IMR-90 (cell line): ENCODE data around the gene RGPD4. TPM values are rescaled to one million over a fixed set of nuclear protein-coding genes. Genes with fewer than 3 reads are reported as not detected.

Source experiments
- ATAC-seq: fragments of 200-7000 bp; cut with Tn5 transposase; 2 replicates; pipeline ENCODE4 v1.9.1; 2020; ENCODE audit warnings: low read depth, mild to moderate bottlenecking, moderate library complexity
- BruUV-seq: library from RNA; stranded (reverse); fragments of 400-500 nt; replicated peaks from 2 replicates; lab custom pipeline; 2021; lab: Mats Ljungman, UMichigan
- CTCF ChIA-PET: fragments of 300-600 bp; formaldehyde crosslinking; extraction: SDS; loops from one replicate; lab custom pipeline; 2021; ENCODE audit warnings: antibody characterized with exemption; lab: Yijun Ruan, JAX
- POLR2A ChIA-PET: fragments of 300-600 bp; sonication (Branson Sonifier 250); formaldehyde crosslinking; loops from one replicate; lab custom pipeline; 2022; ENCODE audit warnings: antibody characterized with exemption; ENCODE audit not compliant: unreplicated experiment; lab: Charles Lee
- DNase-seq: peaks from one replicate; pipeline ENCODE4 v3.0.0; 2013
- H2AFZ ChIP-seq: replicated peaks from 2 replicates; pipeline ENCODE3; 2013; ENCODE audit warnings: low read length, mild to moderate bottlenecking; ENCODE audit not compliant: poor library complexity
- H2AK5ac ChIP-seq: 2 replicates; pipeline ENCODE4 v1.6.1; 2013; ENCODE audit warnings: low read depth, low read length, inconsistent platforms
- H2AK9ac ChIP-seq: replicated peaks from 2 replicates; pipeline ENCODE3; 2013; ENCODE audit warnings: mild to moderate bottlenecking, low read depth, low read length, moderate library complexity; ENCODE audit not compliant: poor library complexity
- H2BK120ac ChIP-seq: 2 replicates; pipeline ENCODE4 v1.6.1; 2013; ENCODE audit warnings: low read depth, low read length, inconsistent platforms
- H2BK15ac ChIP-seq: 3 replicates; pipeline ENCODE4 v1.6.1; 2013; ENCODE audit warnings: low read depth, low read length, inconsistent platforms
- H2BK20ac ChIP-seq: 2 replicates; pipeline ENCODE4 v1.6.1; 2013; ENCODE audit warnings: low read depth, mild to moderate bottlenecking, inconsistent platforms, low read length, moderate library complexity
- H2BK5ac ChIP-seq: 2 replicates; pipeline ENCODE4 v1.6.1; 2013; ENCODE audit warnings: mild to moderate bottlenecking, low read depth, low read length, inconsistent platforms; ENCODE audit not compliant: poor library complexity, severe bottlenecking
- H3K14ac ChIP-seq: replicated peaks from 2 replicates; pipeline ENCODE4 v1.6.1; 2013; ENCODE audit warnings: low read depth, low read length, inconsistent platforms
- H3K18ac ChIP-seq: 2 replicates; pipeline ENCODE4 v1.6.1; 2013; ENCODE audit warnings: low read depth, low read length, control low read depth
- H3K23ac ChIP-seq: 2 replicates; pipeline ENCODE4 v1.6.1; 2013; ENCODE audit warnings: low read depth, low read length, inconsistent platforms
- H3K27ac ChIP-seq: 2 replicates; pipeline ENCODE4 v1.5.1; 2013; ENCODE audit warnings: mild to moderate bottlenecking, control low read depth, low read length; ENCODE audit not compliant: insufficient read depth
- H3K27me3 ChIP-seq: 2 replicates; pipeline ENCODE4 v1.6.1; 2013; ENCODE audit warnings: low read length; ENCODE audit not compliant: control insufficient read depth, insufficient read depth
- H3K36me3 ChIP-seq: 2 replicates; pipeline ENCODE4 v1.6.1; 2013; ENCODE audit warnings: low read length, mixed read lengths; ENCODE audit not compliant: control insufficient read depth, insufficient read depth
- H3K4ac ChIP-seq: 2 replicates; pipeline ENCODE4 v1.6.1; 2013; ENCODE audit warnings: low read depth, low read length, inconsistent platforms
- H3K4me1 ChIP-seq: 2 replicates; pipeline ENCODE4 v1.6.1; 2013; ENCODE audit warnings: low read length, mixed read lengths; ENCODE audit not compliant: control insufficient read depth, insufficient read depth
- H3K4me2 ChIP-seq: 2 replicates; pipeline ENCODE4 v1.6.1; 2013; ENCODE audit warnings: low read depth, mild to moderate bottlenecking, control low read depth, low read length, moderate library complexity
- H3K4me3 ChIP-seq: 2 replicates; pipeline ENCODE4 v1.5.1; 2013; ENCODE audit warnings: low read depth, mild to moderate bottlenecking, control low read depth, low read length, moderate library complexity; ENCODE audit not compliant: insufficient read depth
- H3K56ac ChIP-seq: 2 replicates; pipeline ENCODE4 v1.6.1; 2013; ENCODE audit warnings: low read length, inconsistent platforms; ENCODE audit not compliant: insufficient read depth; ENCODE audit errors: extremely low read depth
- H3K79me1 ChIP-seq, 2 experiments: 2 replicates each; pipeline ENCODE4 v1.6.1; 2013; ENCODE audit warnings: low read length in 2 of 2, inconsistent platforms in 1 of 2, low read depth in 1 of 2
- H3K9ac ChIP-seq: 2 replicates; pipeline ENCODE4 v1.6.1; 2013; ENCODE audit warnings: low read depth, low read length, control low read depth
- H3K9me1 ChIP-seq: 2 replicates; pipeline ENCODE4 v1.6.1; 2013; ENCODE audit warnings: low read length, inconsistent platforms; ENCODE audit not compliant: insufficient read depth
- H3K9me3 ChIP-seq: 2 replicates; pipeline ENCODE4 v1.6.1; 2013; ENCODE audit warnings: low read length; ENCODE audit not compliant: control insufficient read depth, insufficient read depth
- H4K20me1 ChIP-seq: 2 replicates; pipeline ENCODE4 v1.6.1; 2013; ENCODE audit warnings: low read length, inconsistent platforms; ENCODE audit not compliant: insufficient read depth
- H4K5ac ChIP-seq: 2 replicates; pipeline ENCODE4 v1.6.1; 2013; ENCODE audit warnings: mild to moderate bottlenecking, low read depth, low read length, control low read depth
- H4K8ac ChIP-seq, 2 experiments: 2 replicates each; pipeline ENCODE4 v1.6.1; 2013; ENCODE audit warnings: low read depth in 2 of 2, low read length in 2 of 2, control low read depth in 1 of 2, inconsistent platforms in 1 of 2
- H4K91ac ChIP-seq: 2 replicates; pipeline ENCODE4 v1.6.1; 2013; ENCODE audit warnings: low read depth, low read length, inconsistent platforms; ENCODE audit not compliant: insufficient read depth
- BHLHE40 ChIP-seq: fragments of 150-350 bp; IDR thresholded peaks from 2 replicates; pipeline ENCODE4 v1.6.1; 2016; ENCODE audit warnings: mild to moderate bottlenecking, low read depth, low read length
- CEBPB ChIP-seq: IDR thresholded peaks from 2 replicates; pipeline ENCODE4 v1.6.1; 2012; ENCODE audit warnings: low read depth, low read length, improper control_type of control experiment
- CHD1 ChIP-seq: IDR thresholded peaks from 2 replicates; pipeline ENCODE4 v1.6.1; 2012; ENCODE audit warnings: low read depth, low read length, improper control_type of control experiment
- FOS ChIP-seq: fragments of 150-350 bp; IDR thresholded peaks from 2 replicates; pipeline ENCODE4 v1.6.1; 2016; ENCODE audit warnings: low read depth, low read length
- MAFK ChIP-seq: IDR thresholded peaks from 2 replicates; pipeline ENCODE4 v1.6.1; 2012; ENCODE audit warnings: low read depth, low read length, improper control_type of control experiment
- MAZ ChIP-seq: IDR thresholded peaks from 2 replicates; pipeline ENCODE4 v1.6.1; 2012; ENCODE audit warnings: low read depth, mild to moderate bottlenecking, low read length, improper control_type of control experiment, moderate library complexity, borderline replicate concordance
- MXI1 ChIP-seq: IDR thresholded peaks from 2 replicates; pipeline ENCODE4 v1.6.1; 2012; ENCODE audit warnings: low read depth, mild to moderate bottlenecking, low read length, moderate library complexity, borderline replicate concordance
- NFE2L2 ChIP-seq: fragments of 150-350 bp; IDR thresholded peaks from 2 replicates; pipeline ENCODE4 v1.6.1; 2016; ENCODE audit warnings: low read depth, mild to moderate bottlenecking, low read length
- POLR2A ChIP-seq: IDR thresholded peaks from 2 replicates; pipeline ENCODE4 v1.6.1; 2012; ENCODE audit warnings: mild to moderate bottlenecking, low read depth, low read length
- RAD21 ChIP-seq: IDR thresholded peaks from 2 replicates; pipeline ENCODE4 v1.6.1; 2012; ENCODE audit warnings: low read length, improper control_type of control experiment
- RCOR1 ChIP-seq: IDR thresholded peaks from 2 replicates; pipeline ENCODE4 v1.6.1; 2012; ENCODE audit warnings: mild to moderate bottlenecking, low read length, improper control_type of control experiment; ENCODE audit not compliant: insufficient replicate concordance
- RFX5 ChIP-seq: IDR thresholded peaks from 2 replicates; pipeline ENCODE4 v1.8.0; 2012; ENCODE audit warnings: low read depth, mild to moderate bottlenecking, low read length, moderate library complexity
- SMC3 ChIP-seq: fragments of 150-350 bp; IDR thresholded peaks from 2 replicates; pipeline ENCODE4 v1.6.1; 2016; ENCODE audit warnings: low read depth, mild to moderate bottlenecking, antibody characterized with exemption, low read length, moderate library complexity
- USF2 ChIP-seq: fragments of 150-350 bp; IDR thresholded peaks from 2 replicates; pipeline ENCODE4 v1.6.1; 2017; ENCODE audit warnings: mild to moderate bottlenecking, antibody characterized with exemption, low read length, low read depth
- WGBS, 2 experiments: methylation state at CpG; one replicate each; pipeline versions ENCODE4 v1.1.5 to v1.1.7; 2013; ENCODE audit warnings: missing lambda C conversion rate in 2 of 2; ENCODE audit not compliant: insufficient read length in 1 of 2; ENCODE audit errors: extremely low coverage in 2 of 2; 5-methylcytosine and 5-hydroxymethylcytosine counted together
- dilution Hi-C: fragments of 300-500 bp; cut with HindIII; formaldehyde crosslinking; loops from one replicate; pipeline ENCODE4 v1.14.3; 2018; ENCODE audit warnings: low sequenced_read_pairs; ENCODE audit not compliant: unreplicated experiment
- in situ Hi-C: fragments of 300-500 bp; cut with MboI; formaldehyde crosslinking; loops from 3 replicates; pipeline ENCODE4 v1.14.3; 2019; ENCODE audit warnings: low sequenced_read_pairs, inconsistent platforms, mixed read lengths
- intact Hi-C: fragments of 100-400 bp; cut with micrococcal nuclease; formaldehyde crosslinking; loops from 2 replicates; pipeline ENCODE4 v1.10.0; 2022
- polyA plus RNA-seq, 3 experiments: library from polyadenylated mRNA; depleted of rRNA; stranded (reverse); fragments of >200 nt; gene quantifications; 2 replicates each; pipeline ENCODE4 v1.2.3, GENCODE V29; 2012; ENCODE audit warnings: low replicate concordance in 1 of 3
- total RNA-seq: library from RNA; depleted of rRNA; stranded (reverse); fragments of >200 nt; gene quantifications from 2 replicates; pipeline ENCODE4 v1.2.3, GENCODE V29; 2012
- TF ChIP-seq, protein P1 (sequence below): fragments of 150-350 bp; IDR thresholded peaks from 2 replicates; pipeline ENCODE4 v1.6.1; 2016; ENCODE audit warnings: low read depth, mild to moderate bottlenecking, low read length, moderate library complexity, borderline replicate concordance
- TF ChIP-seq, protein P2 (sequence below): conservative IDR thresholded peaks from 2 replicates; pipeline ENCODE4 v1.5.1; 2012; ENCODE audit warnings: mild to moderate bottlenecking, low read depth, low read length, improper control_type of control experiment

Gene RGPD4
- total and polyA plus RNA-seq, 2 of the 4 experiments (the other 2 are of a cell fraction): not detected

- Histone ChIP-seq H2BK120ac (no peak overlapping the region), H4K8ac (no peak overlapping the region), H2BK5ac (no peak overlapping the region), H2BK15ac (no peak overlapping the region), H3K9ac (no peak overlapping the region), H3K9me3 (peaks cover 3% of the 10 kb centered on the region; the same call in 1 of the 2 replicates), H2AK5ac (no peak overlapping the region), H3K27ac (no peak overlapping the region), H3K4me1 (no peaks in the 10 kb centered on the region), H3K56ac (no peak overlapping the region), H4K91ac (no peak overlapping the region), H3K27me3 (no peaks in the 10 kb centered on the region), H3K23ac (no peak overlapping the region), H3K4me3 (no peak overlapping the region), H3K79me1 (no peaks in the 10 kb centered on the region), H2AK9ac (no peak overlapping the region), H3K9me1 (no peaks in the 10 kb centered on the region), H3K36me3 (no peaks in the 10 kb centered on the region), H2BK20ac (no peak overlapping the region), H3K4ac (no peak overlapping the region), H2AFZ (no peak overlapping the region), H4K5ac (no peak overlapping the region), H4K20me1 (no peaks in the 10 kb centered on the region), H3K4me2 (no peak overlapping the region), H3K14ac (no peak overlapping the region), H3K18ac (no peak overlapping the region)
- ChIA-PET CTCF (no interaction called here), POLR2A (no interaction called here)
- intact Hi-C loops (no loop called here), dilution Hi-C loops (no loop called here), in situ Hi-C loops (no loop called here)
- ATAC-seq: no peak
- no peak for DNase-seq
- 73% methylated on average over 4 of the region's 7 CpGs; no CpG with 5 or more reads in 1 of the 2 experiments for WGBS, 2 experiments
- TF ChIP-seq CHD1 (no peak), MXI1 (no peak), BHLHE40 (no peak), FOS (no peak), RAD21 (no peak), USF2 (no peak), RCOR1 (no peak), POLR2A (no peak), NFE2L2 (no peak), MAFK (no peak), MAZ (no peak), CEBPB (no peak), RFX5 (no peak), SMC3 (no peak)
- TF ChIP-seq, protein P1, sequence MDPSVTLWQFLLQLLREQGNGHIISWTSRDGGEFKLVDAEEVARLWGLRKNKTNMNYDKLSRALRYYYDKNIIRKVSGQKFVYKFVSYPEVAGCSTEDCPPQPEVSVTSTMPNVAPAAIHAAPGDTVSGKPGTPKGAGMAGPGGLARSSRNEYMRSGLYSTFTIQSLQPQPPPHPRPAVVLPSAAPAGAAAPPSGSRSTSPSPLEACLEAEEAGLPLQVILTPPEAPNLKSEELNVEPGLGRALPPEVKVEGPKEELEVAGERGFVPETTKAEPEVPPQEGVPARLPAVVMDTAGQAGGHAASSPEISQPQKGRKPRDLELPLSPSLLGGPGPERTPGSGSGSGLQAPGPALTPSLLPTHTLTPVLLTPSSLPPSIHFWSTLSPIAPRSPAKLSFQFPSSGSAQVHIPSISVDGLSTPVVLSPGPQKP: no peak
- TF ChIP-seq, protein P2, sequence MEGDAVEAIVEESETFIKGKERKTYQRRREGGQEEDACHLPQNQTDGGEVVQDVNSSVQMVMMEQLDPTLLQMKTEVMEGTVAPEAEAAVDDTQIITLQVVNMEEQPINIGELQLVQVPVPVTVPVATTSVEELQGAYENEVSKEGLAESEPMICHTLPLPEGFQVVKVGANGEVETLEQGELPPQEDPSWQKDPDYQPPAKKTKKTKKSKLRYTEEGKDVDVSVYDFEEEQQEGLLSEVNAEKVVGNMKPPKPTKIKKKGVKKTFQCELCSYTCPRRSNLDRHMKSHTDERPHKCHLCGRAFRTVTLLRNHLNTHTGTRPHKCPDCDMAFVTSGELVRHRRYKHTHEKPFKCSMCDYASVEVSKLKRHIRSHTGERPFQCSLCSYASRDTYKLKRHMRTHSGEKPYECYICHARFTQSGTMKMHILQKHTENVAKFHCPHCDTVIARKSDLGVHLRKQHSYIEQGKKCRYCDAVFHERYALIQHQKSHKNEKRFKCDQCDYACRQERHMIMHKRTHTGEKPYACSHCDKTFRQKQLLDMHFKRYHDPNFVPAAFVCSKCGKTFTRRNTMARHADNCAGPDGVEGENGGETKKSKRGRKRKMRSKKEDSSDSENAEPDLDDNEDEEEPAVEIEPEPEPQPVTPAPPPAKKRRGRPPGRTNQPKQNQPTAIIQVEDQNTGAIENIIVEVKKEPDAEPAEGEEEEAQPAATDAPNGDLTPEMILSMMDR: no peak
- no TSS peak for BruUV-seq
Measured at GRCh38 chr2:107807988-107808387, 18.7 kb upstream of the RGPD4 start.
